ENCODE measurements around the gene KYAT1.
A peak's percentile ranks its signal among the peaks of the same experiment; 100 is the strongest.

The KYAT1 gene

GRCh38 chr9:128835246-128836210 lies 46.2 kb downstream of the KYAT1 start:
- no peak for FAIRE-seq

- no peak for FAIRE-seq
Observed at GRCh38 chr9:128833696-128834095, 48.1 kb downstream of the KYAT1 start.

- FAIRE-seq, result no peak
Observed at GRCh38 chr9:128829477-128830251, 52.1 kb downstream of the KYAT1 start, which contains the start of gene SPOUT1. SPOUT1 (minus strand) TSS chr9:128829794; CDS start chr9:128829780, 14 bp downstream.

- no peak for FAIRE-seq
Observed at GRCh38 chr9:128828719-128829452, 52.9 kb downstream of the KYAT1 start.

GRCh38 chr9:128828267-128828666 lies 53.5 kb downstream of the KYAT1 start:
- no peak for FAIRE-seq

- FAIRE-seq, result no peak
Observed at GRCh38 chr9:128825923-128826700, 55.6 kb downstream of the KYAT1 start.

GRCh38 chr9:128824911-128825310 lies 56.8 kb downstream of the KYAT1 start:
- no peak for FAIRE-seq

- FAIRE-seq, result no peak
Observed at GRCh38 chr9:128823903-128824406, 57.8 kb downstream of the KYAT1 start.

- FAIRE-seq, result no peak
Observed at GRCh38 chr9:128823362-128823902, 58.3 kb downstream of the KYAT1 start.

- no peak for FAIRE-seq
Observed at GRCh38 chr9:128822407-128823042, 59.2 kb downstream of the KYAT1 start.

GRCh38 chr9:128821584-128822406 lies 60.0 kb downstream of the KYAT1 start:
- no peak for FAIRE-seq

- FAIRE-seq, result no peak
Observed at GRCh38 chr9:128820665-128821583, 60.8 kb downstream of the KYAT1 start.

- no peak for FAIRE-seq
Observed at GRCh38 chr9:128819716-128820664, 61.8 kb downstream of the KYAT1 start.

GRCh38 chr9:128818839-128819715 lies 62.7 kb downstream of the KYAT1 start:
- FAIRE-seq, result no peak

- FAIRE-seq, result peak; percentile 66
Observed at GRCh38 chr9:128818099-128818838, 63.5 kb downstream of the KYAT1 start, which contains the start of gene ENDOG. ENDOG (plus strand) TSS chr9:128818500; CDS start chr9:128818685, 185 bp downstream.

GRCh38 chr9:128810873-128811272 lies 70.9 kb downstream of the KYAT1 start:
- no peak for FAIRE-seq
